NT2/D1 (cell line): ENCODE data around the gene U2AF1L4.

Experiments used
- DNase-seq: peaks from one replicate; pipeline ENCODE4 v3.0.0-alpha.2; 2011; ENCODE audit warnings: low read depth, low spot score
- H3K27me3 ChIP-seq: 2 replicates; pipeline ENCODE4 v1.6.0; 2011; ENCODE audit warnings: mild to moderate bottlenecking; ENCODE audit not compliant: insufficient read length, insufficient read depth
- H3K36me3 ChIP-seq: 2 replicates; pipeline ENCODE4 v1.6.1; 2011; ENCODE audit warnings: mild to moderate bottlenecking, low read length, mixed read lengths; ENCODE audit not compliant: insufficient read depth, insufficient read length
- H3K4me1 ChIP-seq: 2 replicates; pipeline ENCODE4 v1.5.1; 2011; ENCODE audit not compliant: insufficient read depth, insufficient read length
- H3K4me3 ChIP-seq: 2 replicates; pipeline ENCODE4 v1.5.1; 2011; ENCODE audit warnings: low read depth; ENCODE audit not compliant: insufficient read length
- H3K9ac ChIP-seq: 2 replicates; pipeline ENCODE4 v1.6.0; 2011; ENCODE audit warnings: low read depth; ENCODE audit not compliant: insufficient read length
- H3K9me3 ChIP-seq: 2 replicates; pipeline ENCODE4 v1.5.1; 2011; ENCODE audit warnings: mild to moderate bottlenecking, low read length; ENCODE audit not compliant: insufficient read depth
- SUZ12 ChIP-seq: IDR thresholded peaks from 2 replicates; pipeline ENCODE4 v1.6.1; 2011; ENCODE audit not compliant: insufficient read length, insufficient read depth; ENCODE audit errors: extremely low read depth
- YY1 ChIP-seq: IDR thresholded peaks from 2 replicates; pipeline ENCODE4 v1.6.1; 2011; ENCODE audit not compliant: insufficient read length, insufficient read depth
- ZNF274 ChIP-seq: IDR thresholded peaks from 2 replicates; pipeline ENCODE4 v1.6.1; 2011; ENCODE audit warnings: mild to moderate bottlenecking, low read depth, low read length

U2AF1L4 gene

DNA sequence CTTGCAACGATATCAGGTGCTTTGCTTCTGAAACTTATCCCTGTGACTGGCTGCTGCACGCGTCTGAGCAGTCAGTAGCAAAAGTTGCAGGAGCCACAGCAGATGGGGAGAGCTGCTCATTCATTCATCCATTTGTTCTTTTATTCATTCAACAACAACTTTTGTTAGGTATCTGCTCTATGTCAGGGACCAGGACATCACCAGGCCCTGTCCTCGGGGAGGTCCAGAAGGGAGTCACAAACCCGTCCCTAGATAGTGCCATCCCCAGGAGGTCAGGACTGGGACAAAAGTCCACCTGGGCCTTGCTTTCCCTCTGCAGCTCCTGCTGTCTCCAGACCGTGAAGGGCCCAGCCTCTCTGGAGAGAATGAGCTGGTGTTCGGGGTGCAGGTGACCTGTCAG is 32.7 kb upstream of the U2AF1L4 start:
- Histone ChIP-seq H3K4me1 (peaks cover 22% of the 10 kb centered on the region), H3K9me3 (no peaks in the 10 kb centered on the region), H3K36me3 (no peaks in the 10 kb centered on the region), H3K9ac (peak overlapping the region; percentile 21), H3K27me3 (peaks cover 25% of the 10 kb centered on the region), H3K4me3 (no peak overlapping the region)
- TF ChIP-seq SUZ12: no peak
- TF ChIP-seq ZNF274: no peak
- no peak for TF ChIP-seq YY1
- DNase-seq: no peak

DNA sequence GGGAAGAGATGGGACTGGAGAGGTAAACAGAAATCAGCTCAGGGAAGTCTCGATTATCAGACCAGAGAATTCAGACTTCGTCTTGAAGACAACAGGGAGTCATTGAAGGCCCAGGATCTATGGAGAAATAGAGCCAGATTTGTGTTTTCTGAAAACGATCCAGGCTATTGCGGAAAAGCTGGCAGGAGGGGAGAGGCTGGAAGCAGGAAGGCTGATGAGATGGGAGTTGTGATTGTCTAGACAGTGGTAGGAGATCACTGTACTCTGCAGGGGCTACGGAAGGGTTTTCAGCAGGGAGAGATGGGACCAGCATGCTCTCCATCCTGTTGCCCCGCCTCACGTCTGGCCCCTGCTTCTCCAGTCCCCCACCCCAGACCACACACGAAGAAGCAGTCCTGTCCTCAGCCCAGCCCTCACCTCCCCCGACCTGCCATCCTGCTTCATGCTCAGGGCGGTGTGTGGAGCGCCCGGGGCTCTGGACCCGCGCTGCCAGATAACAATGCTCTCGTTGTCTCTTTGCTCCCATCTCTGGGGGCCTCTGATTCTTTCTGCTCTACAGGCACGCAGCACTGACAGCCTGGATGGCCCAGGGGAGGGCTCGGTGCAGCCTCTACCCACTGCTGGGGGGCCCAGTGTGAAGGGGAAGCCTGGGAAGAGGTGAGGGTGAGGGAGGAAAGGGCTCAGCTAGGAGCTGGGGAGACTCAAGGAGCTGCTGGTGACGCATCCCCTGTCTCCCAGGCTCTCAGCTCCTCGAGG is 32.0 kb upstream of the U2AF1L4 start:
- Histone ChIP-seq H3K36me3 (no peaks in the 10 kb centered on the region), H3K4me3 (no peak overlapping the region)
- peak; percentile 40 for DNase-seq

DNA sequence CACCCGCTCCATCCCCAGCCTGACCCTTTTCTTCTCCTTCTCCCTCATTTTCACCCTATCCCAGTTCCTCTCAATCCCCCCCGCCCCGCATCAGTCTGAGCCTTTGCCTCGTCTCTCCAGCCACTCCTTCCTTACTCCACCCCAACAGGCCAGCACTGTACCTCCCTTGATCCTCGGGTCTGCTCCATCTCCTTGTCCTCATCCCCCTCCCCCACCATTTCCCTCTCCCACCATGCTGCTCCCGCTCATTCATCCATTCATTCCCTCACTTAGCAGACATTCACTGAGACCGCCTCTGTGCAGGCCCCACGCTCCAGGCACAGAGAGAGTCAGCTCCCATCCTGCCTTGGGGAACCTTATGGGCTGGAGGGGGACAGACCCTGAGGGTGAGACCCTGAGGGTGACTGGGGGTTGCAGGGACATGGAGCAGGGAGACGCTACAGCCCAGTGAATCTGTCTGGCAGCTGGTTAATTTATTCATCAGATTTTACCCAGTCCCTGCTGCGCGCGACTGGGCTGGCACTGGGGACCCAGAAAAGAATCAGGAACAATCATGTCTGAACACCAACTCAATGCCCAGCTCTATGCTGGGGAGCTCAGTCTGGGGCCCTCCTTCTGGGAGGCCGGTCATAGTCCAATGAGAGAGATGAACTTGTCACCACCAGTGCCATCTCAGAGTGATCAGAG is 31.0 kb upstream of the U2AF1L4 start:
- H3K9ac ChIP-seq: no peak overlapping the region
- DNase-seq: no peak

More for the DNA sequence above, 32.0 kb upstream of the U2AF1L4 start:
- peaks cover 22% of the 10 kb centered on the region for H3K4me1 ChIP-seq
- H3K27me3 ChIP-seq: peaks cover 25% of the 10 kb centered on the region
- peak overlapping the region; percentile 51 for H3K9ac ChIP-seq
- no peaks in the 10 kb centered on the region for H3K9me3 ChIP-seq
- TF ChIP-seq SUZ12 (no peak), ZNF274 (no peak), YY1 (no peak)

DNA sequence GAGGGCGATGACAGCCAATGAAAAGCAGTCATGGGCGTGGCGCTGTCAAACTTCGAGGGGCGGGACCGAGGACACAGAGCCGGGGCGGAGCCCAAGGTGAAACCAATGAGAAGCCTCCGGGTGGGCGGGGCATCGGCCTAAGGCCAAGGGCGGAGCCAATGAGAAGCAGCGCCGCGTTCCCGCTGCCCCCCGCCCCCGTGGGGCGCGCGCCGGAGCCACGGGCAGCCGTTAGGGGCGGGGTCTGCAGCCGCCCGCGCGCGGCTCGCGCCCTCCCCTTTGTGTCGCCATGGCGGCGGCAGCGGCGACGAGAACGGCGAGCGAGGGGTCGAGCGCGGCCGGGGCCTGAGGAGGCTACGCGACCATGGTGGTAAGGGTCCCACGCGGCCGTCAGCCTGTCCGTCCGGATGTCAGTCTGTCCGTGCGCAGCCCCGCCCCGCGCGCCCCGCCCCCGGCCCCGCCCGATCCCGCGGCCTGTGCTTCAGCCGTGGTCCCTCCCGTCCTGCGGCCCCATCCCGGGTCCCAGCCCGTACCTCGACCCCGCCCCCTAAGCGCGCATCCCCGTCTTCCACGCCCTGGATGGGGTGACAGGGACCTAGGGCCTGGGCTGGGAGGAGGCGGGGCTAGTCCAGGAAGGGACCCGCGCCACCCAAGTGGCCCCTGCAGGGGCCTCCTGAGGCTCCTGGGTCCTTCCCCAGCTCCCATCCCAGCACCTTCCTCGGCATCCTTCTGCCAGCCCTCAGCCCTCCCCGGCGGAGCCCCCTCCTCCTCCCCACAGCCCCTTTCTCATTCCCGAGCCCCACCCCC is 30.3 kb upstream of the U2AF1L4 start, which contains the start of gene ARHGAP33:
Gene ARHGAP33 (plus strand): TSS at position 267 of the 804 bp plus-strand sequence. CDS start 95 bp downstream, at position 362.
- no peaks in the 10 kb centered on the region for H3K9me3 ChIP-seq
- H3K4me3 ChIP-seq: peak within 1 kb of the TSS; percentile 51
- peak within 1 kb of the TSS; percentile 56 for H3K9ac ChIP-seq
- TF ChIP-seq YY1: no peak
- H3K27me3 ChIP-seq: peaks cover 25% of the 10 kb centered on the region
- peak; percentile 87 for DNase-seq
- no peaks in the 10 kb centered on the region for H3K36me3 ChIP-seq
- H3K4me1 ChIP-seq: peaks cover 15% of the 10 kb centered on the region

More for the DNA sequence above, 31.0 kb upstream of the U2AF1L4 start:
- H3K27me3 ChIP-seq: peaks cover 25% of the 10 kb centered on the region
- peaks cover 16% of the 10 kb centered on the region for H3K4me1 ChIP-seq
- H3K36me3 ChIP-seq: no peaks in the 10 kb centered on the region
- H3K4me3 ChIP-seq: no peak overlapping the region
- no peaks in the 10 kb centered on the region for H3K9me3 ChIP-seq
- no peak for TF ChIP-seq ZNF274
- TF ChIP-seq YY1: no peak
- TF ChIP-seq SUZ12: no peak

DNA sequence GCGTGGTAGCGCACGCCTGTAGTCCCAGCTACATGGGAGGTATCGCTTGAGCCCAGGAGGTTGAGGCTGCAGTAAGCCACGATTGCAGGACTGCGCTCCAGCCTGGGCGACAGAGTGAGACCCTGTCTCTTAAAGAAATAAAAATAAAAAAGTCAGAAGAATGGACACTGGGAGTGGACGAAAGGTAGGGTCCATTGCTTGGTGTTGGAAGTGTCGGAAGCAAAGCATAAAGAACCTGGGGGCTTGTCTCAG is 29.8 kb upstream of the U2AF1L4 start:
- TF ChIP-seq SUZ12 (no peak), YY1 (no peak), ZNF274 (no peak)
- no peak for DNase-seq
- Histone ChIP-seq H3K4me1 (peaks cover 15% of the 10 kb centered on the region), H3K9ac (no peak overlapping the region), H3K36me3 (no peaks in the 10 kb centered on the region), H3K9me3 (no peaks in the 10 kb centered on the region), H3K27me3 (peaks cover 25% of the 10 kb centered on the region), H3K4me3 (no peak overlapping the region)

DNA sequence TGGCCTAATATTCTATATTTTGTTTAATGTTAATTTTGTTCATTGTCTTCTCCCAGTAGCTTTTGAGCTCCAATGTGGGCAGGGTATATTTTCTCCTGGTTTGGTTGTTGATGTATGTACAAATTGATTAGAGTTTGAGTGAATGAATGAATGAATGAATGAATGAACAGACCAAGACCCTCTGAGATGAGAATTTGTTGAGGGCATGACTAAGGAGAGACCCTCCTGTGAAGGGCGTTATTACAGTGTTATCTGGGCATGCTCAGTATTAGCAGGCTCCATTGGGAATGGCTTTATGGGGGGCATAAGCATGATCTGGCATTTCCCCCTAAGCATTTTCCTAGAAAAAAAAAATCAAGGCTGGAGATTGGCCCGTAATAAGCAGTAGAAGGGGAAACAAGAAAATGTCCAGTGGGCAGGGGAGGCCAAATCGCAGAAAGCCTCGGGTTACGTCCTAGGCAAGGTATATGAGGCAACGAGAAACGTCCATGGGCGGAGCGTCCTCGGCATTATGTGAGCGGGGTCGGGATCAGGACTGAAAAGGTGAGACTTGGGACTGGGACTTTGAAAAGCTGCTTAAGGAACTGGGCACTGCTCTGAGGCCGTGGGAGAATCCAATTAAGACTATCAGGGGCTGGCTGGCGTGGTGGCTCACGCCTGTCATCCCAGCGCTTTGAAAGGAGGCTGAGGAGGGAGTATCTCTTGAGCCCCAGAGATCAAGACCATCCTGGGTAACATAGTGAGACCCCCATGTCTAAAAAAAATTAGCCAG is 29.2 kb upstream of the U2AF1L4 start:
- H3K36me3 ChIP-seq: no peaks in the 10 kb centered on the region
- peaks cover 25% of the 10 kb centered on the region for H3K27me3 ChIP-seq
- TF ChIP-seq YY1 (no peak), SUZ12 (no peak), ZNF274 (no peak)
- DNase-seq: no peak
- H3K4me3 ChIP-seq: no peak overlapping the region
- no peak overlapping the region for H3K9ac ChIP-seq
- peaks cover 15% of the 10 kb centered on the region for H3K4me1 ChIP-seq
- no peaks in the 10 kb centered on the region for H3K9me3 ChIP-seq
